H54 (cell line): Measurements from ENCODE around the gene MOK.
A peak's percentile ranks its signal among the peaks of the same experiment; 100 is the strongest.

Experiments
- DNase-seq: peaks from one replicate; pipeline ENCODE4 v3.0.0; 2011; ENCODE audit warnings: low spot score, mixed read lengths; ENCODE audit not compliant: insufficient read length
- FAIRE-seq: peaks from 3 replicates; lab custom pipeline; 2011; peaks lifted over from hg19 to GRCh38; lab: Jason Lieb, UNC
- POLR2A ChIP-seq: IDR thresholded peaks from 2 replicates; pipeline ENCODE4 v1.6.1; 2011; ENCODE audit warnings: low read depth, mild to moderate bottlenecking, low read length

MOK gene

DNA sequence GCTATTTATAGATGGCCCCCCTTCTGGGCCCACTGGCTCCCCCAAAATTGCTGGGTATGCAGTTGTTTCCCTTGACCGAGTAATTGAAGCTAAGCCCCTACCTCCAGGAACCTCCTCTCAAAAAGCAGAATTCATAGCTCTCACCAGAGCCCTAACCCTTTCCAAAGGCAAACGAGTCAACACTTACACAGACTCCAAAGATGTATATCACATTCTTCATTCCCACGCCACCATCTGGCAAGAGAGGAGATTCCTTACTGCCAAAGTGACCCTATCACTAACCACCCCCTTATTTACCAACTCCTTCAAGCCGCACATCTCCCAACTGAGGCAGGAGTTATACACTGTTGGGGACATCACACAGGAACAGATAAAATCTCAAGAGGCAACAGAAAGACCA lies 66.8 kb downstream of the MOK start:
- no peak for TF ChIP-seq POLR2A
- no peak for FAIRE-seq
- no peak for DNase-seq

DNA sequence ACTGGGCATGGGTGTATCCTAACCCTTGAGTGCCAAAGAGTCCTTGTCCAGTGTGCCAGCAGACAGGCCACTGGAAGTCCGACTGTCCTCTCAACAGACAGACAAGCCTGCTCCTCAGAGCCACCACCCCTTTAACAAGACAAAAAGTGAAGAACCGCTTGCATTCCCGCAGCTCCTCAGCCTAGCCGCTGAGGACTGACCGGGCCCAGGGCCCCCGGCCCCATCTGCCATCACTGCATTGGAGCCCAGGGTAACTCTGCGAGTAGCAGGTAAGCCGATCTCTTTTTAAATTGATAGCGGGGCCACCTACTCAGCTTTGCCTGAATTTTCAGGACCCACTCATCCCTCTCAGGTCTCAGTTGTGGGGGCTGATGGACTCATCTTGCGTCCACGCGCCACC lies 68.9 kb downstream of the MOK start:
- FAIRE-seq (no peak), DNase-seq (no peak)
- TF ChIP-seq POLR2A, result no peak

DNA sequence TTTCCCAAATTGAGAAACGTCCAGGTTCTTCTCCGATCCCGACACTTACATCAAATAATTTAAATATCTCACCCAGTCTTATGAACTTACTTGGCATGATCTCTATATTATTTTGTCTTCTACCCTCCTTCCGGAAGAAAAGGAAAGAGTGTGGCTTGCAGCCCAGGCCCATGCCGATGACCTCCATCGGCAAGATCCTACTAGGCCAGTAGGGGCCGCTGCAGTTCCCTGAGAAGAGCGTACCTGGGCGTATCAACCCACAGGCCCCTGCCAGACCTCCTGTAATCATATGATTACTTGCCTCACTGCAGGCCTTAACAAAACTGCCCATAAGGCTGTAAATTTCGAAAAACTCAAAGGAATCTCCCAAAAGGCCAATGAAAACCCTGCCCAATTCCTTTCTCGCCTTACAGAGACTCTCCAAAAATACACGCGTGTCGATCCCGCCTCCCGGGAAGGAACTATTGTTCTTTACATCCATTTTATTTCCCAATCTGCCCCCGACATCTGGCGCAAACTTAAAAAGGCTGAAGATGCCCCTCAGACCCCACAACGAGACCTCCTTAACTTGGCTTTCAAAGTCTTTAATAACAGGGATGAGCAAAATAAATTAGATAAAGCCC lies 69.6 kb downstream of the MOK start:
- FAIRE-seq (peak; percentile 48), DNase-seq (peak; percentile 91)
- no peak for TF ChIP-seq POLR2A

DNA sequence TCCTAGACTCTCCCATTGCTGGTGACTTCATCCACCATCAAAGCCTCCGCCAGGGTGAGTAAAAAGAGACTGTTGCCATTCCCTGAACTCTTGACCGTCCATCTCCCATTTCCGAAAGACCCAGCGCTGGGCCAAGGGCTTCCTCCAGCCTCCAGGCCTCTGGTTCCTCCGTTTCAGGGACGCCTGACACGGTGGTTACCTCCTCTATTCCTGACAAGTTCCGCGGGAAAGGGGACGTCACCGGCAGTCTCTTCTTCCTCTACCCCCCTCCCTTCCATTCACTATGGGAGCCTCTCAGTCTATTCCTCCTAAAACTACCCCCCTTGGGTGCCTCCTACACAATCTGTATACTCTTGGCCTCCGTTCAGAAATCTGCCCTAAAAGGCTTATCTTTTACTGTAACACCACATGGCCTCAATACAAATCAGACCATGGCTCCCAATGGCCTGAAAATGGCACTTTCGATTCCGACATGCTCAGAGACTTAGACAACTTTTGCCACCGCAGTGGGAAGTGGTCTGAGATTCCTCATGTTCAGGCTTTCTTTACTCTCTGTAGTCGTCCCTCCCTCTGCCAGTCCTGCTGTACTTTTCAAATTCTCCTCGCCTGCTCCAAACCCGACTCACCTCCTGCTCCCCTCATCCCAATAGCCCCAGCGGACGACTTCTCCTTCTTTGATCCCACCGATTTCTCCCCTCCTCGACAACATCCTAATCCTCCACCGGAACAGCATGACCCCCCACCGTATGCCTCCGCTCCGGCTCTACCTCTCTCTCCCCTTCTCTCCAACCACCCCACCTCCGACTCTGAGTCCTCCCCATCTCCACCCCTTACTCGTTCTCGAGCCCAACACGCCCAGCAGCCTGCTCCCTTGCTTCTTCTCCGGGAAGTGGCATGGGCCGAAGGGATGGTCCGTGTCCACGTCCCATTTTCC lies 70.4 kb downstream of the MOK start:
- FAIRE-seq, result no peak
- DNase-seq, result no peak

DNA sequence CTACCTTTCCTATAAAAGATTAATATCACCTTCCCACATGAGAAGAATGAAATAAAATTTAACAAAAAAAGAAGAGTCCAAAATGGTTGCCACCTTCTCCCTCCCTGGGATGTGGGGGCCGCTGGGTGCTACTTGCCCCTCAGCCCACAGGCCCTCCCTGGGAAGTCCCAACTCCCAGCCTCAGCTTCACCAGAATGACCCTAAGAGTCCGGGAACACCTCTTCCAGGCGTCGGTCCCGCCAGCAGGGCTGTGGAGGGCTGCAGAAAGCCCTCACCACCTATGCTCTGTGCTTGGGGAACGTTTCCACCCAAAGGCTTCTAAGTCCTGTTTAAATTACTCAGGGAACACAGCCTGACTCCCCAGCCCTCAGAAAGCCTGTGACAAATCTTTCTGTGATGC lies 71.9 kb downstream of the MOK start:
- TF ChIP-seq POLR2A, result no peak
- DNase-seq (no peak), FAIRE-seq (no peak)

More for the DNA sequence above, 70.4 kb downstream of the MOK start:
- no peak for TF ChIP-seq POLR2A

DNA sequence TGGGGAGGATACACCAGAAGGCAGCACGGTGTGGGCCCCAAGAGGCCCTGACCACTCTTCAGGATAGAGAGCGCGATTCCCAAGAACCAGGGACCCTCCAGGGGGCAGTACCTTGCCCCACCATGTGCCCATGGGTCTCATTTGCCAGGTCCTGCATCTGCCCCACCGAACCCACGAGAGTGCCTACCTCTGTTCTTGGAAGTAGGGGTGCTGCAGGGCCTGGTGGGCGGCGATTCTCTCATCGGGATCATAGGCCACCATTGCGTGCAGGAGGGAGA lies 72.7 kb downstream of the MOK start:
- FAIRE-seq (no peak), DNase-seq (no peak)
- no peak for TF ChIP-seq POLR2A

DNA sequence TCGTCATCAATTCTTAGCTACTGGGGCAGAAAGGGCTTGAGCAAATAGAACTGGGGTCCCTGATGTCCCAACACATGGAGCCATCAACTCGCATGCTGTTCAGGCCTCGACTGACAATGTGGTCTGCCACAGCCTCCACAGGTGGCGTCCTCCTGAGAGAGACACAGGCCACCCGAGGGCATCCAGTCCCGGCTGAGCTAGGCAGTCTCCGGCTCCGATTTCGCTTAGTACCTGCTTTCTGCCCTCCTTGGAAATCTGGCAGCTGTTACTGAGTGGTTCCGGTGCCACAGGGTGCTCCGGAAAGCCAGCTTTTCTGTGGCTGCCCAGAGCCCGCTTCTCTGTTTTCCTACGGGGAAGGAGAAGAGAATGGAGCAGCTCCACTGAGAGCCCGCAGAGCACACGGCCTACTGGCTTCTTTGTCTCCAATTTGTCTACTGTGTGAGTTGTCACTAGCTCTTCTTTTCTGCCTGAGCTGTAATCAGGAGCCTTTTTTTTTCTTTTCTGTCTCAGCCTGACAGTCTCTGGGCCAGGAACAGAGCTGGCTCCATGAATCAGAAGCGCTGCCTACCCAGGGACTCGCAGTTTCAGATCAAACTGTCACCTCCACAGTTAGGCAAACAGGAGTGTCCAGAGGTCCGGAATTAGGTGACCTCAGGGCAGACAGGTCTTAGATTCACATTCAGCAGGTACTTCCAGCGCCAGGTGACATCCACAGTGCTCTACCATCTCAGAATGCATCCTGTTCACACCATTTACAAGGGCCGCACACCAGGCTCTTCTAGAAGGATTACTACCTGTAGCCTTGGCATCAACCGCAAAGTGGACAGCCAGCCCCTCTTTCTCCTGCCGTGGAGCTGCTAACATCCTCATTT lies 73.3 kb downstream of the MOK start:
- no peak for TF ChIP-seq POLR2A
- DNase-seq (no peak), FAIRE-seq (no peak)

DNA sequence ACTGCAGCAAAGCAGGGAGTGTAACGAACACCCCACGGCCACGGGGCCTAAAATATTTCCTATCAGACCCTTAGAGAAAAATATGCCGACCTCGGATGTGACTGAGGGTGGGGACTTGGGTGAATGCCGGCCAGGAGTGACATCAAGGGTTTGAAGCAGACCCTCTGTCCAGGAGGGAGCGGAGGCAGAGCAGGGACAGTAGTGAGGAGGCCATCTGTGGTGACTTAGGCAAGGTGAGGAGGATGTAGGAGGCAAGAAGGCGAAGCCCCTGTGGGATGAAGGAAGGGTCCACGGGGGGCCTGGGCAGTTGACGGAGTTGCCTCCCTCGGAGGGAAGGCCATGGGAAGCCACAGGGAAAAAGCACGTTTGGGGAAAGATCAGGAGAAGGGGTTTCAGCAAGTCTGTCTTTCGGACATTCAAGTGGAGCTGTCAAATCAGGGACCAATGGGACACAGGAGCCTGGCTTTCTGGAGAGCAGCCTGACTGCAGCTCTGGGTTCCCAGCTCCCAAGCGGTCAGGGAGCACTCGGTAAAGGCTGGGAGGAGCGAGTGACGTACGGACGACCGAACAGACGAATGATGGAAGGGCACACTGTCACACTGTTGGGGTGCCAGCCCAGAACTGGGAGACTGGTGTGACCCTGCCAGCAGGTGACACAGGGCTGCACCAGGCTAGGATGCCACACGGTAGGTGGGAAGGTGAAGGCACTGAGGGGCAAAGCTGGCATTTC lies 74.3 kb downstream of the MOK start:
- DNase-seq (no peak), FAIRE-seq (no peak)
- no peak for TF ChIP-seq POLR2A

DNA sequence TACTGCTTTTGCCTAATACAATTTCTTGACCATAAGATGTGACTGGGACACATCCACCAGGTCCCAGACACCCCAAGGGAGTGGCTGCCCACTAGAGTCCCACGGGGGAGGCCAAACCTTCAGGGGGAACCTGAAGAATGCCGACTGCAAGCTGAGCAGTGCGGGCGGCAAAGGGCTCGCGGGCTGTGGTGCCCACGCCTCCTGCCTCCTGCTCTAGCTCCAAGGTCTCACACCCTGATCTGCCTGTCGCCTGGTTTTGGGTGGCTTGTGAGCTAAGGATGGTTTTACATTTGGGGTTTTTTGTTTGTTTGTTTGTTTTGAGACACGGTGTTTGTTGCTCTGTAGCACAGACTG lies 75.2 kb downstream of the MOK start:
- FAIRE-seq, result no peak
- no peak for DNase-seq
- TF ChIP-seq POLR2A, result no peak

DNA sequence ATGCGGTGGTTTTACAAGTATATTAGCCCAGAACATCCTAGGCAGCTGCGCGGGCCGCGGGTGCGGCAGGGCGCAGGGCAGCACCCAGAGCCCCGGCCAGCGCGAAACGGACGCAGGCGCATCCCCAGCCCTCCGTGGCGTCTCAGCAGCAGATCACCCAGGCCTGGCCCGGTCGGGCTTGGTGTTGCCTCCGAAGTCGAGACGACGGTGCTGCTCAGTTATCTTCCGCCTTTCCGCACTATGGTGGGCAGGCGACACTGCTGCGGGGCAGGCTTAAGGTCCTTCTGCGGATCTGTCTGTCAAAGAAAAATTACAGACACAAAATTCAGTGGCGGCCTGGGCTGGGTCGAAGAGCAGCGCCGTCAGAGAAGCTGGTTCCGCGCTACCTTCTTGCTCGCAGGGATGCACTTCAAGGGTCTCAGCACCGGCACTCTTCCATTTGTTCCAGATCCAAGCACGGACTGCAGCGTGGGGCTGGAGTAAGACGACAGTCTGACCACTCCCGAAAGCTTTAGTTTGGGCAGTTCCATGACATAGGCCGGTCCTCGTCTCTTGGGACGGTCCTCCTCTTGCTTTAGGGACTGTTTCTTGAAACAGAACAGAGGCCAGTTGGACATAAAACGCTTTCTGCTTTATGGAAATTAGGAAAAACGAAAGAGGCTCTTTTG lies 75.8 kb downstream of the MOK start:
- DNase-seq (no peak), FAIRE-seq (no peak)
- TF ChIP-seq POLR2A, result no peak

DNA sequence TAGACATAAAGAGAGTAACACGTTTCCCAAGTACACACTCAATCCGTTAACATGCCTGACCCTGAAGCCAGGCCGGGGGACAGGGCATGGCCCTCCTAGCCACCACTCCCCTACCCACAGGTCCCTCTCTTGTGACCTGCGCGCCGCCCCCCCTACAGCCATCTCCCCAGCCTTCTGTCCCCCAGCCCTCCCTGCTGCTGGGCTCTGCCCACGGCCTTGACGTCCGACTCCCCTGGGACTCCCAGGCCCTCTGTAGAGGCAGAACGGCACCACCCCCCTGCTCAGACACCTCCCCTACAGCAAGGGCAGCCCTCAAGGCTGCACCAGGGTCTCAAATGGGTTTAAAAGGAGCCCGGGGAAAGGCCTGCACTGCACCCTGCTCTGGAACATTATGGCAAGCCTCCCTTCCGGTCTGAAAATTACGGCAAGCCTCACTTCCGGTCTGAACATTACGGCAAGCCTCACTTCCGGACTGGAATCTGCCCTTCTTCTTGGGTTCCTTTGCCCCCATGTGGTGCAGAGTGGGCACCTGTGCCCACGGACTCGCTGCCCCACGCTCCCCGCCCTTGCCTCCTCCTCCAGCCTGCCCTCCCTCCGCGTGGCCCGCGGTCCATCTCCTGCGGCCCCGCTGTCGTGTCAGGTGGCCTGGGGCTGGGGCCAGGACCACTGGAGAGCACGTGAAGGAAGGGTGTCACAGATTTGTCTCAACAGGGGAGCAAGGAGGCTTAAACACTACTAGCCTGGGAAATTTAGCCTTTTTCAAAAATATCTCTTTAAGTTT lies 77.6 kb downstream of the MOK start:
- no peak for TF ChIP-seq POLR2A
- DNase-seq, result no peak
- no peak for FAIRE-seq

DNA sequence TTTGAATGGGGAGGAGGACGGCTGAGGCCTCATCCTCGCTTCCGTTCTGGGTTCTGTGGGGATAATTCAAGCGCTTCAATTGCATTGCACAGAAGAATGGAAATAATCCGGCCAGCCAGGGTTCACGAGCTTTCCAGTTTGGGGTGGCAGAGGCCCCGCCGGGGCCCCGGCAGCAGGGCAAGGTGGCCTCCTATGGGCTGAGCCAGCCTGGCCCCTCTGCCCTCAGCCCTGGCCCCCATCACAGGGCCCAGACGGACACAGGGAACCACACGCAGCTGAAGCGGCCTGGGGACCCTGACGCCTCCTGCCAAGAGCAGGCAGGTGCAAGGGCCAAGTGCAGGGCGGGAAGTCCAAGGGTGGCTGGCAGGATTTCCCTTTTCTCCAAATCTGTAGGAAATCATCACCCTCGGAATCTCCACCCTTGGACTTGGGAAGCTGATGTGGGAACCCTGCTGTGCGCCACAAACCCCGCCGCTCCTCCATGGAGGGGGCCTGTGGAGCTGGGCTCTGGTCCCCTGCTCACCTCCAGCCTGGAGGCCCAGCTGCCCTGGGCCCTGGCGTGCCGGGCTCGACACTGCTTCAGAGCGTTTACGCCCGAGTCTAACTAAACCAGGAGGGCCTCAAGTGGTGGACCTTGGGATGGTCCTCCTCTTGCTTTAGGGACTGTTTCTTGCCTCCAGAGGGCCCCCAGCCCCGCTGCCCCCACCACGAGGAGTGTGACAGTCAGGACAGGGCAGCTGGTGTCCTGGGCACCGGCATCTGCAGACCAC lies 78.4 kb downstream of the MOK start:
- DNase-seq, result no peak
- no peak for TF ChIP-seq POLR2A
- no peak for FAIRE-seq

DNA sequence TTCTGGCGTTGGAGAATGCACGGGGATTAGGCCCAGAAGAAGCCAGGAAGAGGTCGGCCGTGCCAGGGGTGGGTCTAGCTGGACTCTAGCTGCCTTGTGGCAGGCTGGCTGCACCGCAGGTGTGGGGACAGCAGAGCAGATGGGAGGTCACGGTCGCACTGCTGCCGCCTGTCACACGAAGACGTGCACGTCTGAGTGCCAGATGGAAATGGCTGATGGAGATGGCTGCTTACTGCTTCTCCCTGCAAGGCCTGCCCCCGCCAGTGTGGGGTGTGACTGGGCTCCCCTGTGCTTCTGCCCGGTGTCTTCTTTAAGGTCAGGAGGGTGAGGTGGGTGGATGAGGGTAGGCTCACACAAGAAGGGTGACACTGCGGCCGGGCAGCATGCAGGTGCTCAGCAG lies 79.0 kb downstream of the MOK start:
- no peak for FAIRE-seq
- TF ChIP-seq POLR2A, result no peak
- no peak for DNase-seq
